Upper lobe of left lung (tissue), 6 donors: ENCODE results near the gene ANKRD40. TPM values are rescaled to one million over a fixed set of nuclear protein-coding genes. Genes with fewer than 3 reads are reported as not detected.

ENCODE experiments used
- ATAC-seq, 2 donors: fragments of 200-7000 bp; cut with Tn5 transposase; one replicate each; pipeline ENCODE4 v1.9.1; 2022; ENCODE audit warnings: mild to moderate bottlenecking in 2 of 2, moderate library complexity in 2 of 2; ENCODE audit not compliant: low FRiP score in 2 of 2
- DNase-seq, 2 donors: peaks; one replicate each; pipeline ENCODE4 v3.0.0-alpha.2; 2019 to 2020
- H3K27ac ChIP-seq, 4 donors: fragments of 200-600 bp; sonication (generic); one replicate each; pipeline ENCODE4 v1.5.1; 2016 to 2019
- H3K27me3 ChIP-seq, 4 donors: fragments of 200-600 bp; sonication (generic); one replicate each; pipeline ENCODE4 v1.5.1; 2017 to 2019
- H3K36me3 ChIP-seq, 4 donors: fragments of 200-600 bp; sonication (generic); one replicate each; pipeline ENCODE4 v1.5.1; 2016 to 2019
- H3K4me1 ChIP-seq, 4 donors: fragments of 200-600 bp; sonication (generic); one replicate each; pipeline ENCODE4 v1.5.1; 2018 to 2019
- H3K4me3 ChIP-seq, 4 donors: fragments of 200-600 bp; sonication (generic); one replicate each; pipeline ENCODE4 v1.5.1; 2017 to 2019; ENCODE audit warnings: mild to moderate bottlenecking in 2 of 4, moderate library complexity in 1 of 4
- H3K9me3 ChIP-seq, 4 donors: fragments of 200-600 bp; sonication (generic); one replicate each; pipeline ENCODE4 v1.5.1; 2018 to 2019
- CTCF ChIP-seq, 6 experiments: fragments of 450-650 bp in 4 of 6; fragments of 200-600 bp in 2 of 6; sonication (generic) in 2 of 6; IDR thresholded peaks; one replicate each; pipeline ENCODE4 v1.5.1; 2016 to 2019; ENCODE audit warnings: antibody characterized with exemption in 6 of 6
- EP300 ChIP-seq, 4 donors: sonication (generic); formaldehyde crosslinking; IDR thresholded peaks; one replicate each; pipeline ENCODE4 v1.5.1; 2017; ENCODE audit warnings: antibody characterized with exemption in 4 of 4, control low read depth in 2 of 4
- POLR2A ChIP-seq, 4 donors: fragments of 450-650 bp; IDR thresholded peaks; one replicate each; pipeline ENCODE4 v1.5.1; 2016 to 2017; ENCODE audit warnings: antibody characterized with exemption in 4 of 4, mild to moderate bottlenecking in 2 of 4
- POLR2AphosphoS5 ChIP-seq, 2 donors: sonication (generic); formaldehyde crosslinking; IDR thresholded peaks; one replicate each; pipeline ENCODE4 v1.5.1; 2017; ENCODE audit warnings: antibody characterized with exemption in 2 of 2
- WGBS, 2 donors: methylation state at CpG; one replicate each; pipeline ENCODE4 v1.1.5; 2017 to 2018; 5-methylcytosine and 5-hydroxymethylcytosine counted together
- total RNA-seq, 6 donors: library from RNA; depleted of rRNA in 4 of 6; stranded (reverse); fragments of >200 nt in 4 of 6; gene quantifications; one replicate each; pipeline versions ENCODE4 v1.1.0 to v1.2.1, GENCODE V29; 2016 to 2021
- donor health status: DM: no; HTN: no; CAD: no; lungs with moderate emphysema.
- donor health status: DM: no; HTN: yes; CAD: no; lungs with severe emphysema.

Gene ANKRD40
- total RNA-seq, 6 donors from 2014 or later, result 27.9 to 52.9 (median 43.7) TPM

DNA sequence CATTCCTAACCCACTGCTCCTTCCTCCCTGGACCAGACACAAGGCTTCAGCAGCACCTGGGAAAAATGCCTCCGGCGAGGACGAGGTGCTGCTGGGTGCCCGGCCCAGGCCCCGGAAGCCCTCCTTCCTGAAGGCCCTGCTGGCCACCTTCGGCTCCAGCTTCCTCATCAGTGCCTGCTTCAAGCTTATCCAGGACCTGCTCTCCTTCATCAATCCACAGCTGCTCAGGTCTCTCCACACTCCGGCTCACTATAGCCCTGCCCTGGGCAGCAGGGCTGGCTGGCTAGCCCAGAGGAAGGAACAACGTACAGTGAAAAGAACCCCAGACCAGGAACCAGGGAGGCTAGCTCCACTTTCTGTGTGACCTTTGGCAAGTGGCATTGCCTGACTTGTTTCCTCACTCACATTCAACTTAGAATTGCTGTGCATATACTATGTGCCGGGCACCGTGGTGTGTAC, 46.8 kb downstream of the ANKRD40 start:
- no peaks in the 10 kb centered on the region for H3K27me3 ChIP-seq
- peak overlapping the region; percentile 63 to 86 (median 82) for H3K27ac ChIP-seq
- TF ChIP-seq POLR2AphosphoS5 (IDR thresholded peaks at IDR 0.05), result no peak
- TF ChIP-seq POLR2A (IDR thresholded peaks at IDR 0.05), result no peak
- no peak for TF ChIP-seq EP300 (IDR thresholded peaks at IDR 0.05)
- no peak for TF ChIP-seq CTCF (IDR thresholded peaks at IDR 0.05)
- peaks cover 33 to 44% (median 36%) of the 10 kb centered on the region in 4 donors for H3K4me1 ChIP-seq
- H3K36me3 ChIP-seq, result no peaks in the 10 kb centered on the region
- 58 to 70% methylated on average over 5 to 10 of the region's 10 CpGs for WGBS, 2 donors
- H3K9me3 ChIP-seq, result no peaks in the 10 kb centered on the region
- no peak for DNase-seq
- no peak overlapping the region for H3K4me3 ChIP-seq
- peak in 1 of 2 donors; percentile 3 for ATAC-seq

DNA sequence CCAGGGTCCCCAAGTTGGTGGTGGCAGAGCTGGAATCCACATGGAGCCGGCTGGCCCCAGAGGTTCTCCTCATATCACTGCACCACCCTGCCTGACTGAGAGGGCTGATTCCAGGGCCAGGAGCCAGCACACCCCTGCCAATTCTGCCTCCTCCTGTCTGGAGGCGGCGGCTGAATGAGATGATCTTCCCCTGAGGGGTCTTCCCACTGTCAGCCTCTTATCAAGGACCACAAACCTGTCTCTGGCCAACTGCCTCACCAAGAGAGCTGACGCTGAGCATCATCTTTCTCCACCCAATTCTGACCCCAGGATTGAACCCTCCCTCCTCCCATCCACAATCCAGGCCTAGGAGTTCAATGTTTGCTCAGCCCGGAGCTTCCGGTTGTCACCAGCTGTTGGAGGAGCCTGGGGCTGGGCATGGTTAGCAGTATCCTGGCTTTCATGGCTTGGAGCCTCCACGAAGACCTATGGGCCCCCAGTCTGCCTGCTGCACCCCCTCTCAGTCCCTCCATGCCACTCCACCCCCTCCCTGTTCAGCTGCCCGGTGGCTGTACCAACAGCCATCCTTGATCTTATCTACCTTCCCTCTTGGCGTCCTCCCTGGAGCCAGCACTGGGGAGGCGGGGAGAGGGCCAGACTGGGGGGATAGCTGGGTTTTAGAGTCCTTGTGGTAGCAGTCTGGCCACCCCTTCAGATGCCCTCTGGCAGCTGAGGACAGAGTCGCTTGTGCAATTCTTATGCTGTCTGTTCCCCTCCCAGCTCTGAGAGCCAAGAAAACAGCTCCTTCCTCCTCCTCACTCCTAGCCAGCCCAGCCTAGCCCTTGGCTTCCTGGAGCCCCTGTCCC, 47.5 kb downstream of the ANKRD40 start:
- WGBS, 2 donors, result 21 to 37% methylated on average over 9 to 10 of the region's 11 CpGs
- Histone ChIP-seq H3K27ac (peak overlapping the region; percentile 63 to 86 (median 82)), H3K27me3 (no peaks in the 10 kb centered on the region), H3K4me1 (peaks cover 33 to 44% (median 36%) of the 10 kb centered on the region in 4 donors), H3K9me3 (no peaks in the 10 kb centered on the region), H3K36me3 (no peaks in the 10 kb centered on the region), H3K4me3 (no peak overlapping the region)
- ATAC-seq (peak; percentile 24 to 64), DNase-seq (peak in 1 of 2 donors; percentile 68)
- TF ChIP-seq POLR2A (IDR thresholded peaks at IDR 0.05) (peak in 1 of 4 donors; percentile 4), EP300 (IDR thresholded peaks at IDR 0.05) (no peak)

GRCh38 chr17:50659179-50659578, 48.5 kb downstream of the ANKRD40 start:
- Histone ChIP-seq H3K27ac (peak overlapping the region in 1 of 4 donors; percentile 84), H3K9me3 (no peaks in the 10 kb centered on the region), H3K36me3 (no peaks in the 10 kb centered on the region), H3K27me3 (no peaks in the 10 kb centered on the region), H3K4me3 (no peak overlapping the region), H3K4me1 (peaks cover 33 to 44% (median 36%) of the 10 kb centered on the region in 4 donors)
- TF ChIP-seq POLR2A (IDR thresholded peaks at IDR 0.05), result no peak
- no peak for TF ChIP-seq POLR2AphosphoS5 (IDR thresholded peaks at IDR 0.05)
- TF ChIP-seq EP300 (IDR thresholded peaks at IDR 0.05), result no peak
- no peak for TF ChIP-seq CTCF (IDR thresholded peaks at IDR 0.05)
- DNase-seq, result no peak
- 80 to 92% methylated on average over 5 to 9 of the region's 10 CpGs for WGBS, 2 donors
- no peak for ATAC-seq

- Histone ChIP-seq H3K4me3 (no peak overlapping the region), H3K4me1 (peaks cover 33 to 44% (median 36%) of the 10 kb centered on the region in 4 donors), H3K36me3 (no peaks in the 10 kb centered on the region), H3K27me3 (no peaks in the 10 kb centered on the region), H3K27ac (peak overlapping the region in 1 of 4 donors; percentile 84), H3K9me3 (no peaks in the 10 kb centered on the region)
- no peak for ATAC-seq
- TF ChIP-seq CTCF (IDR thresholded peaks at IDR 0.05), result no peak
- no peak for TF ChIP-seq POLR2A (IDR thresholded peaks at IDR 0.05)
- no peak for TF ChIP-seq EP300 (IDR thresholded peaks at IDR 0.05)
- no peak for TF ChIP-seq POLR2AphosphoS5 (IDR thresholded peaks at IDR 0.05)
- WGBS, 2 donors, result 71 to 84% methylated on average over 1 to 6 of the region's 6 CpGs
- no peak for DNase-seq
Observed at GRCh38 chr17:50658616-50659015, 49.1 kb downstream of the ANKRD40 start.

GRCh38 chr17:50657627-50658026, 50.1 kb downstream of the ANKRD40 start:
- no peak overlapping the region for H3K4me3 ChIP-seq
- TF ChIP-seq EP300 (IDR thresholded peaks at IDR 0.05) (no peak), POLR2AphosphoS5 (IDR thresholded peaks at IDR 0.05) (no peak), CTCF (IDR thresholded peaks at IDR 0.05) (no peak), POLR2A (IDR thresholded peaks at IDR 0.05) (no peak)
- no peak overlapping the region for H3K27ac ChIP-seq
- WGBS, 2 donors, result 86 to 95% methylated on average over 7 of the region's 7 CpGs
- peaks cover 33 to 43% (median 36%) of the 10 kb centered on the region in 4 donors for H3K4me1 ChIP-seq
- no peaks in the 10 kb centered on the region for H3K27me3 ChIP-seq
- H3K9me3 ChIP-seq, result peaks cover 0 to 3% (median 0%) of the 10 kb centered on the region in 4 donors
- DNase-seq, result no peak
- ATAC-seq, result no peak
- no peaks in the 10 kb centered on the region for H3K36me3 ChIP-seq
